Large intestine (tissue), 12 donors: ENCODE data around the gene CORO2A. TPM values are rescaled to one million over a fixed set of nuclear protein-coding genes. Genes with fewer than 3 reads are reported as not detected.

ENCODE experiments used
- DNase-seq, 2 donors: peaks; one replicate each; pipeline versions ENCODE4 v3.0.0 to v3.0.0-alpha.2; 2013
- H3K27ac ChIP-seq: one replicate; pipeline ENCODE4 v1.5.1; 2013; ENCODE audit warnings: low read length
- H3K27me3 ChIP-seq: 2 replicates; pipeline ENCODE4 v1.6.1; 2013; ENCODE audit warnings: low read length; ENCODE audit not compliant: control insufficient read depth, insufficient read depth
- H3K36me3 ChIP-seq: 2 replicates; pipeline ENCODE4 v1.6.1; 2013; ENCODE audit warnings: low read length; ENCODE audit not compliant: control insufficient read depth, insufficient read depth
- H3K4me1 ChIP-seq: one replicate; pipeline ENCODE4 v1.6.1; 2013; ENCODE audit warnings: low read length; ENCODE audit not compliant: control insufficient read depth, insufficient read depth
- H3K4me3 ChIP-seq: one replicate; pipeline ENCODE4 v1.5.1; 2013; ENCODE audit warnings: low read length
- H3K9me3 ChIP-seq: one replicate; pipeline ENCODE4 v1.6.1; 2013; ENCODE audit warnings: mild to moderate bottlenecking, low read depth, low read length, moderate library complexity; ENCODE audit not compliant: control insufficient read depth
- WGBS: methylation state at CpG from one replicate; pipeline ENCODE4 v1.1.5; 2013; ENCODE audit warnings: low lambda C conversion rate; ENCODE audit not compliant: insufficient coverage; 5-methylcytosine and 5-hydroxymethylcytosine counted together
- long read RNA-seq, 11 donors: transcript quantifications; one replicate each; lab custom pipeline, GENCODE V29; 2026
- polyA plus RNA-seq: library from polyadenylated mRNA; unstranded; fragments of 120-200 nt; gene quantifications from one replicate; pipeline ENCODE4 v1.2.1, GENCODE V29; 2013

The CORO2A gene
- polyA plus RNA-seq = 57.6 TPM
- long read RNA-seq, donor 1, full-length matches to known transcripts = 11 of 11 reads
- long read RNA-seq, donor 1, partial matches to known transcripts = 0 of 11 reads
- long read RNA-seq, donor 1, other reads (novel, unspliced or antisense) = 0 of 11 reads
- long read RNA-seq, donor 2, full-length matches to known transcripts = 19 of 27 reads
- long read RNA-seq, donor 2, partial matches to known transcripts = 8 of 27 reads
- long read RNA-seq, donor 2, other reads (novel, unspliced or antisense) = 0 of 27 reads
- long read RNA-seq, donor 3 = 0 reads
- long read RNA-seq, donor 4, full-length matches to known transcripts = 3 of 3 reads
- long read RNA-seq, donor 4, partial matches to known transcripts = 0 of 3 reads
- long read RNA-seq, donor 4, other reads (novel, unspliced or antisense) = 0 of 3 reads
- long read RNA-seq, donor 5, full-length matches to known transcripts = 6 of 6 reads
- long read RNA-seq, donor 5, partial matches to known transcripts = 0 of 6 reads
- long read RNA-seq, donor 5, other reads (novel, unspliced or antisense) = 0 of 6 reads
- long read RNA-seq, donor 6, full-length matches to known transcripts = 12 of 12 reads
- long read RNA-seq, donor 6, partial matches to known transcripts = 0 of 12 reads
- long read RNA-seq, donor 6, other reads (novel, unspliced or antisense) = 0 of 12 reads
- long read RNA-seq, donor 7, full-length matches to known transcripts = 3 of 3 reads
- long read RNA-seq, donor 7, partial matches to known transcripts = 0 of 3 reads
- long read RNA-seq, donor 7, other reads (novel, unspliced or antisense) = 0 of 3 reads
- long read RNA-seq, donor 8, full-length matches to known transcripts = 24 of 29 reads
- long read RNA-seq, donor 8, partial matches to known transcripts = 5 of 29 reads
- long read RNA-seq, donor 8, other reads (novel, unspliced or antisense) = 0 of 29 reads
- long read RNA-seq, donor 9, full-length matches to known transcripts = 6 of 6 reads
- long read RNA-seq, donor 9, partial matches to known transcripts = 0 of 6 reads
- long read RNA-seq, donor 9, other reads (novel, unspliced or antisense) = 0 of 6 reads
- long read RNA-seq, donor 10, full-length matches to known transcripts = 17 of 17 reads
- long read RNA-seq, donor 10, partial matches to known transcripts = 0 of 17 reads
- long read RNA-seq, donor 10, other reads (novel, unspliced or antisense) = 0 of 17 reads
- long read RNA-seq, donor 11, full-length matches to known transcripts = 10 of 10 reads
- long read RNA-seq, donor 11, partial matches to known transcripts = 0 of 10 reads
- long read RNA-seq, donor 11, other reads (novel, unspliced or antisense) = 0 of 10 reads

GRCh38 chr9:98192503-98193335 is at the start of gene CORO2A:
Gene CORO2A (minus strand): TSS chr9:98192637. CDS start chr9:98157660, 34,977 bp downstream.
- H3K9me3 ChIP-seq = no peaks in the 10 kb centered on the region
- DNase-seq = peak; percentile 86 to 93
- WGBS = no CpG with 5 or more reads among the region's 95 CpGs
- H3K4me3 ChIP-seq = peak within 1 kb of the TSS; percentile 93
- H3K4me1 ChIP-seq = peaks cover 26% of the 10 kb centered on the region
- H3K27ac ChIP-seq = peak within 1 kb of the TSS; percentile 98
- peaks cover 4% of the 10 kb centered on the region for H3K27me3 ChIP-seq
- peaks cover 2% of the 10 kb centered on the region for H3K36me3 ChIP-seq

DNA sequence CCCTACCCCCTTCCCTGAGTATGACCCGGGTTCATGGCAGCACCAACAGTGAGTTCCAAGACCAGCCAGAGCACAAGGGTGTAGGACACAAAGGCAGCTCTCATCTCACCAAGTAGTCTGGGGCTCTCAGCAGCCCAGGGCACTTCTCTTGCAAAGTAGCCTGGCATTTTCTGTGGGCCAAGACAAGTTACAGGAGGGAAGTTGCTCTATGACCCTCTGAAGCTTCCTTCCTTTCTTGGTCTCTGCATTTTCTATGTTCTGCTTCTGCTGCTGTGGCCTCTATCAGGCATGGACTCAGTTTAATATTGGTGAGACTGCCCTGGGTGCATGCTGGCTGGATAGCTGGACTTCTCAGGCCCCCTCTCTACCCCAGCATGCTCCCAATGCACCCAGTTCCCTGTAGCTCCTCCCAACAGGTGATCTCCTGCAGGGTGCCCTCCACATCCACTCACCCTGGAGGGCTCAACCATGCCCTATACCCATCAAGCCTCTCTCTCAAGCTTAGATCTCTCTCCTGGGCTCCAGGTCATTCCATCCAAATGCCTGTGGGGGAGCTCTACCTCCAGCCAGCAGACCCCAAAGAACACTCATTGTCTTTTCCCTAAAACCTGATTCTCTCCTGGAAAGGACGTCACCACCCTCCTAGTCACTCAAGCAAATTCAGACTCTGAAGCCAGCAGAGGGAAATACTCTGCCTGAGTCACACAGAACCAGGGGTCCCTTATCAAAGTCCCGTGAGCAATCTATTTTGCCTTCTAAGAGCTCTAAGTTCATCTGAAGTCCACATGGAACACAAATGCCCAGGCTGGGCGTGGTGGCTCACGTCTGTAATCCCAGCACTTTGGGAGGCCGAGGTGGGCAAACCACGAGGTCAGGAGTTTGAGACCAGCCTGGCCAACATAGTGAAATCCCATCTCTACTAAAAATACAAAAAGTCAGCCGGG is 49.2 kb upstream of the CORO2A start:
- no peak overlapping the region for H3K4me3 ChIP-seq
- no peaks in the 10 kb centered on the region for H3K9me3 ChIP-seq
- H3K4me1 ChIP-seq = peaks cover 17% of the 10 kb centered on the region
- H3K27me3 ChIP-seq = no peaks in the 10 kb centered on the region
- peaks cover 7% of the 10 kb centered on the region for H3K36me3 ChIP-seq
- peak; percentile 76 to 78 for DNase-seq
- WGBS = no CpG with 5 or more reads among the region's 8 CpGs
- H3K27ac ChIP-seq = peak overlapping the region; percentile 71

GRCh38 chr9:98240475-98240874 is 48.0 kb upstream of the CORO2A start:
- H3K36me3 ChIP-seq = peaks cover 7% of the 10 kb centered on the region
- DNase-seq = peak in 1 of 2 donors; percentile 45
- H3K4me3 ChIP-seq = no peak overlapping the region
- peak overlapping the region; percentile 18 for H3K27ac ChIP-seq
- no peaks in the 10 kb centered on the region for H3K27me3 ChIP-seq
- peaks cover 23% of the 10 kb centered on the region for H3K4me1 ChIP-seq
- WGBS = no CpG with 5 or more reads among the region's 3 CpGs
- H3K9me3 ChIP-seq = no peaks in the 10 kb centered on the region

- Histone ChIP-seq H3K4me1 (peaks cover 56% of the 10 kb centered on the region), H3K36me3 (peaks cover 10% of the 10 kb centered on the region), H3K27ac (peak overlapping the region; percentile 77), H3K27me3 (no peaks in the 10 kb centered on the region), H3K9me3 (no peaks in the 10 kb centered on the region), H3K4me3 (no peak overlapping the region)
- WGBS = 50% methylated on average over 1 of the region's 8 CpGs
- DNase-seq = peak; percentile 48 to 77
Observed at GRCh38 chr9:98236901-98237487, 44.6 kb upstream of the CORO2A start.

GRCh38 chr9:98235126-98235525 is 42.7 kb upstream of the CORO2A start:
- Histone ChIP-seq H3K4me3 (no peak overlapping the region), H3K27me3 (no peaks in the 10 kb centered on the region), H3K27ac (peak overlapping the region; percentile 98), H3K4me1 (peaks cover 69% of the 10 kb centered on the region), H3K9me3 (no peaks in the 10 kb centered on the region), H3K36me3 (peaks cover 14% of the 10 kb centered on the region)
- WGBS = 19% methylated on average over 3 of the region's 9 CpGs
- DNase-seq = no peak

DNA sequence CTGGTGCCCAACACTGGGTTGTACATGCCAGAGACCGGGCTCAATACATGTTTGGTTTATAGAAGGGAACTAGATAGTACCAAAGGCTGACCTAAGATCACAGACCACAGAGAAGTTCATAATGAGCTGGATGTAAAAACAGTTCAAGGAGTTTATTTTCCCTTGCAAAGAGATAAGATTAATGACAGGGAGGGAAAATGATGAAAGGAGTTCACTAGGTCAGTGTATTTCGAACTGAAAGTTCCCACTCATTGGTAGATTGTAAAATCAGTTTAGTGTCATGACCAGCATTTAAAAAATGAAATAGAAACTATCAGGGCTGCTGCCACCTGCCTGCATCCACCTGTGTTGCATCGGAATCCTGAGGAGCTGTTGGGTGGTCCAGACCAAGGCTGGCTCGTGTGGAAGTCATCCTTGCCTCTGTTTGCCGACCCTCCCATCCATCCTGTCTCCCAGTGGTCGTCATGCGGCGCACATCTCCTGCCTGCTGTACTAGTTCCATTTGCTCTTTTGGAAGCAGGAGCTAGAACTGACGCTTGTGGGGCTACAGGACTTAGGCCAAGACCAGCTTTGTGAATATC is 41.9 kb upstream of the CORO2A start:
- no CpG with 5 or more reads among the region's 9 CpGs for WGBS
- peak; percentile 70 to 89 for DNase-seq
- no peak overlapping the region for H3K4me3 ChIP-seq
- H3K27me3 ChIP-seq = no peaks in the 10 kb centered on the region
- peaks cover 14% of the 10 kb centered on the region for H3K36me3 ChIP-seq
- H3K4me1 ChIP-seq = peaks cover 77% of the 10 kb centered on the region
- H3K27ac ChIP-seq = peak overlapping the region; percentile 98
- H3K9me3 ChIP-seq = no peaks in the 10 kb centered on the region

DNA sequence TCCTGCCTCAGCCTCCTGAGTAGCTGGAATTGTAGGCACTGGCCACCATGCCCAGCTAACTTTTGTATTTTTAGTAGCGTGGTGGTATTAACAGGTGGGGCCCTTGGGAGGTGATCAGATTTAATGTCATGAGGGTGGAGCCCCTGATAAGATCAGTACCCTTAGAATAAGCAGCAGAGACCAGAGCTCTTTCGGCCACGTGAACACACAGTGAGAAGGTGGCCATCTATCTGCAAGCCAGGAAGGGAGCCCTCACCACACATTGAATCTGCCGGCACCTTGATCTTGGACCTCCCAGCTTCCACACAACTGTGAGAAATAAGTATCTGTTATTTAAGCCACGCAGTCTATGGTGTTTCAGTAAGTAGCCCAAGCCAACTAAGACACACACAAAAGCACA is 40.5 kb upstream of the CORO2A start:
- no peak for DNase-seq
- no peaks in the 10 kb centered on the region for H3K9me3 ChIP-seq
- H3K36me3 ChIP-seq = peaks cover 18% of the 10 kb centered on the region
- H3K4me3 ChIP-seq = no peak overlapping the region
- peaks cover 91% of the 10 kb centered on the region for H3K4me1 ChIP-seq
- no peaks in the 10 kb centered on the region for H3K27me3 ChIP-seq
- H3K27ac ChIP-seq = peak overlapping the region; percentile 98
- WGBS = no CpG with 5 or more reads among the region's 5 CpGs

DNA sequence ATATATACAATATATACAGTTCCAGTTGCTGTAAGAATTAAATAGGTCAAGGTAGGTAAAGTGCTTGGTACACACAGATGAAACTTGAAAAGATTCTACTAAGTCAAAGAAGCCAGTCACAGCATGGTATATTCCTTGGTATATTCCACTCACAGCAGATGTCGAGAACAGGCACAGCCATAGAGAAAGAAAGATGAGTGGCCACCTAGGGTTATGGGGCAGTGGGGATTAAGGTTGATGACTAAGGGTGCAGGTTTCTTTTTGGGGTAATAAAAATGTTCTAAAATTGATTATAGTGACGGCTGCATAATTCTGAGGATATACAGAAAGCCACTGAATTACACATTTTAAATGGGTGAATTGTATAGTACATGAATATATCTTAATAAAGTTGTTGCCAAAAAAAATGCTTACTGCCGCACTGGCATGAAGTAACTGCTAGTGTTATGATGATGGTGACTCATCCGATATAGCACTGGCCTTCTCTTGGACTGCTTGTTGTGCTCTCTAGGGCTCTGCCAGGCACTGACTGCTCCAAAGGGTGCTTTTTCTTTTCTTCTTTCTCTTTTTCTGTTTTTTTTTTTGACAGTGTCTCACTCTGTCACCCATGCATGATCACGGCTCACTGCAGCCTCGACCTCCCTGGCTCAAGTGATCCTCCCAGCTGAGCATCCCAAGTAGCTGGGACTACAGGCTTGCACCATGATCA is 39.5 kb upstream of the CORO2A start:
- Histone ChIP-seq H3K27ac (peak overlapping the region; percentile 96), H3K27me3 (no peaks in the 10 kb centered on the region), H3K9me3 (no peaks in the 10 kb centered on the region), H3K36me3 (peaks cover 18% of the 10 kb centered on the region), H3K4me1 (peaks cover 95% of the 10 kb centered on the region), H3K4me3 (no peak overlapping the region)
- peak in 1 of 2 donors; percentile 64 for DNase-seq
- no CpG with 5 or more reads among the region's 6 CpGs for WGBS
